Adrenal gland (tissue), 12 donors: ENCODE measurements around the gene LIMS1. TPM values are rescaled to one million over a fixed set of nuclear protein-coding genes. Genes with fewer than 3 reads are reported as not detected.

Source experiments
- DNase-seq, 7 donors: peaks; one replicate each; pipeline ENCODE4 v3.0.0-alpha.2; 2019 to 2020
- H3K27ac ChIP-seq, 5 donors: fragments of 200-600 bp; sonication (generic) in 4 of 5; 1 replicate in 3 of 5; 2 replicates in 2 of 5; pipeline versions ENCODE4 v1.5.1 to v1.8.0; 2016 to 2020; ENCODE audit warnings: mild to moderate bottlenecking in 1 of 5
- H3K27me3 ChIP-seq: fragments of 200-600 bp; 2 replicates; pipeline ENCODE4 v1.8.0; 2021
- H3K36me3 ChIP-seq, 2 donors: fragments of 200-600 bp; replicated peaks in 1 of 2; 1 replicate in 1 of 2; 2 replicates in 1 of 2; pipeline versions ENCODE4 v1.5.1 to v1.8.0; 2018 to 2022
- H3K4me1 ChIP-seq, 2 donors: fragments of 200-600 bp; replicated peaks in 1 of 2; 1 replicate in 1 of 2; 2 replicates in 1 of 2; pipeline versions ENCODE4 v1.5.1 to v1.8.0; 2018 to 2021
- H3K4me3 ChIP-seq, 4 donors: fragments of 200-600 bp; sonication (generic) in 3 of 4; one replicate each; pipeline ENCODE4 v1.5.1; 2016 to 2018
- H3K9me3 ChIP-seq, 3 donors: fragments of 200-600 bp; sonication (generic) in 1 of 3; replicated peaks in 1 of 3; 1 replicate in 2 of 3; 2 replicates in 1 of 3; pipeline versions ENCODE4 v1.5.1 to v1.8.0; 2016 to 2021
- POLR2A ChIP-seq, 2 donors: fragments of 450-650 bp; IDR thresholded peaks; one replicate each; pipeline ENCODE4 v1.6.1; 2017; ENCODE audit warnings: antibody characterized with exemption in 2 of 2, mild to moderate bottlenecking in 2 of 2, moderate library complexity in 1 of 2
- WGBS, 4 donors: extraction: QIAGEN DNeasy Blood & Tissue Kit in 2 of 4; methylation state at CpG; one replicate each; pipeline versions ENCODE4 v1.1.5 to v1.1.7; 2013 to 2017; 5-methylcytosine and 5-hydroxymethylcytosine counted together
- intact Hi-C, 2 donors: fragments of 100-400 bp; cut with DNase I; formaldehyde crosslinking; loops; one replicate each; pipeline versions ENCODE4 v1.14.1 to v1.15.0; 2022 to 2023
- polyA plus RNA-seq, 3 donors: library from polyadenylated mRNA; stranded (reverse); fragments of 200-250 nt in 2 of 3; fragments of 350-450 nt in 1 of 3; fragmentation: Illumina TruSeq in 1 of 3; extraction: RNeasy Lipid Tissue Mini Kit (QIAGEN cat#74804) in 1 of 3; gene quantifications; one replicate each; pipeline ENCODE4 v1.2.3, GENCODE V29; 2013 to 2014
- total RNA-seq, 9 donors: library from RNA; depleted of rRNA in 4 of 9; stranded (reverse); fragments of >200 nt in 4 of 9; fragments of 120-200 nt in 1 of 9; fragmentation: NEBNext Ultra II Directional in 1 of 9; extraction: Animal tissue kit (Norgen Biotek cat#: 25700) in 1 of 9; gene quantifications; one replicate each; pipeline versions ENCODE4 v1.1.0 to v1.2.4, GENCODE V29; 2013 to 2023
- TF ChIP-seq, protein P1 (sequence below), 6 experiments: fragments of 450-650 bp in 4 of 6; fragments of 200-600 bp in 2 of 6; sonication (generic) in 1 of 6; IDR thresholded peaks; 1 replicate in 5 of 6; 2 replicates in 1 of 6; pipeline versions ENCODE4 v1.5.1 to v1.8.0; 2016 to 2021; ENCODE audit warnings: antibody characterized with exemption in 6 of 6, mild to moderate bottlenecking in 2 of 6, moderate library complexity in 1 of 6
- donor health status: healthy with polysubstance abuse.
- donor health status: Bipolar disorder and iron deficiency.
- donor health status: DM: yes; HTN: yes; CAD: no.
- donor health status: DM: no; HTN: no; CAD: no.
- donor health status: DM: no; HTN: no; CAD: no.
- donor health status: DM: yes; HTN: yes; CAD: no.

Gene LIMS1
- total and polyA plus RNA-seq, 12 donors, result 33.5 to 182 (median 111) TPM

DNA sequence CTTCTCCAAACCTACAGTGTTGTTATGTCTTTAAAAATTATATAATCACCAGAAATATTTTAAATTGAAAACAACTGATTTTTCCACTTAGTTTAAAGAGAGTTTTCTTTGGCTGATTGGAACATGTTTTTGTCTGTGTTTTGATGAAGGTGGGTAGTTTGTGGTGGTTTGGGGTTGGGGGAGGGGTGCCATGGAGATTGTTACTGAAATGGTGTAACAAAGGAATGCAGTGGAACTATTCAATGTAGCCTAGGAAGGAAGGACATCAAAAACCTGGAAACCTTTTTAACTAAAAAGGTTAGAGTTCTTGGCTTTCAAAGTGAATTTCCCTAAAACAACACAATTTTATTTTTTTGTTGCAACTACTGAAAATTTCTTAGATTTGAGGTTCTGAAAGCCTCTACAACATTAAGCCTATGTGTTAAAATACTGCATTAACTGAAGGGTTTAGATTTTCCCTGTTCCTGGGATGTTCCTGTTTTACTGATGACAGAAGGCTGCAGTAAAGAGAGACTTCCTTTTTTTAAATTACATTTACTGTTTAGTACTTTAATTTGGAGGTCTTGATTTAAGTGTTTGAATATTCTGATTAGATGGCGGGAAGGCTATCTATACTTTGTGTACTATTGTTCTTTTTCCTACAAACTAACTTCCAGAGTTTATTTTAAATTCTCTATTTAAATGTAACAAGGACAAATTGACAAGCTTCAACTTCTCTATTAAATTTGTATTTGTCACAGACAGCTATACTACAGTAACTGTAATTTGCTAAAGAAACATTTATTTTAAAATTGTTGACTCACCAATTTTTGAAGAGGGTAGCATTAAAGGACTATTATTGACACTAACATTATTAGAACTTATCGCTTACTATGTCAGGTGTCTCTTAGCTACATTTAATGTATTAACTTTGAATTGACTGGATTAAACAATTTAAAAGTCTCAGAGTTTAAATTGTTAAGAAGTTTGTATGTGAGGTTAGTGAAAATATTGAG is 87.7 kb downstream of the LIMS1 start:
- Histone ChIP-seq H3K27ac (no peak overlapping the region), H3K36me3 (no peaks in the 10 kb centered on the region), H3K4me3 (no peak overlapping the region), H3K9me3 (no peaks in the 10 kb centered on the region), H3K4me1 (peaks cover 21 to 46% of the 10 kb centered on the region in 2 donors), H3K27me3 (no peaks in the 10 kb centered on the region)
- intact Hi-C loops, result no loop called here
- DNase-seq, result no peak
- TF ChIP-seq, protein P1, sequence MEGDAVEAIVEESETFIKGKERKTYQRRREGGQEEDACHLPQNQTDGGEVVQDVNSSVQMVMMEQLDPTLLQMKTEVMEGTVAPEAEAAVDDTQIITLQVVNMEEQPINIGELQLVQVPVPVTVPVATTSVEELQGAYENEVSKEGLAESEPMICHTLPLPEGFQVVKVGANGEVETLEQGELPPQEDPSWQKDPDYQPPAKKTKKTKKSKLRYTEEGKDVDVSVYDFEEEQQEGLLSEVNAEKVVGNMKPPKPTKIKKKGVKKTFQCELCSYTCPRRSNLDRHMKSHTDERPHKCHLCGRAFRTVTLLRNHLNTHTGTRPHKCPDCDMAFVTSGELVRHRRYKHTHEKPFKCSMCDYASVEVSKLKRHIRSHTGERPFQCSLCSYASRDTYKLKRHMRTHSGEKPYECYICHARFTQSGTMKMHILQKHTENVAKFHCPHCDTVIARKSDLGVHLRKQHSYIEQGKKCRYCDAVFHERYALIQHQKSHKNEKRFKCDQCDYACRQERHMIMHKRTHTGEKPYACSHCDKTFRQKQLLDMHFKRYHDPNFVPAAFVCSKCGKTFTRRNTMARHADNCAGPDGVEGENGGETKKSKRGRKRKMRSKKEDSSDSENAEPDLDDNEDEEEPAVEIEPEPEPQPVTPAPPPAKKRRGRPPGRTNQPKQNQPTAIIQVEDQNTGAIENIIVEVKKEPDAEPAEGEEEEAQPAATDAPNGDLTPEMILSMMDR (IDR thresholded peaks at IDR 0.05), result no peak
- TF ChIP-seq POLR2A (IDR thresholded peaks at IDR 0.05), result no peak
- 84 to 93% (median 91%) methylated on average over 2 of the region's 2 CpGs for WGBS, 4 donors

DNA sequence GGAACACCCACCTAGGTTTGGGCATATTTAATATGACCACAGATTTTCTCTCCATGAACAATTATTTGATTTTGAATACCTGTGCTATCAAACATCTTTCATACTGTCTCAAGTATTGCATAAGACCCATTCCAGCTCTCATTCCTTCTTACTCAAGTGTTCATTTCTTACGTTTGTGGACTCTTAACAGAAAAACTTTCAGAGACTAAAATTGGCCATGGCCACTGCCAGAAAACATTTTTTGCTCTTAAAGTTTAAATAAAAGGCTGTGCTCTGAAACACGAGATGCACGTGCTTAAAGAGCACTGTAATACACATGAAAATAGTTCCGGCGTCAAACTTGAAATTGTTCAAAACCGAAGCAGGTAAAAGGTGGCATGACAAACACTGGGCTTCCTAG is 89.3 kb downstream of the LIMS1 start:
- intact Hi-C loops, result no loop called here
- WGBS, 4 donors, result 37 to 53% (median 47%) methylated on average over 6 of the region's 6 CpGs
- TF ChIP-seq, protein P1 (IDR thresholded peaks at IDR 0.05), result no peak
- TF ChIP-seq POLR2A (IDR thresholded peaks at IDR 0.05), result no peak
- no peak overlapping the region for H3K27ac ChIP-seq
- H3K4me1 ChIP-seq, result peaks cover 7 to 29% of the 10 kb centered on the region in 2 donors
- H3K36me3 ChIP-seq, result no peaks in the 10 kb centered on the region
- no peaks in the 10 kb centered on the region for H3K9me3 ChIP-seq
- H3K27me3 ChIP-seq, result no peaks in the 10 kb centered on the region
- DNase-seq, result no peak
- H3K4me3 ChIP-seq, result no peak overlapping the region

DNA sequence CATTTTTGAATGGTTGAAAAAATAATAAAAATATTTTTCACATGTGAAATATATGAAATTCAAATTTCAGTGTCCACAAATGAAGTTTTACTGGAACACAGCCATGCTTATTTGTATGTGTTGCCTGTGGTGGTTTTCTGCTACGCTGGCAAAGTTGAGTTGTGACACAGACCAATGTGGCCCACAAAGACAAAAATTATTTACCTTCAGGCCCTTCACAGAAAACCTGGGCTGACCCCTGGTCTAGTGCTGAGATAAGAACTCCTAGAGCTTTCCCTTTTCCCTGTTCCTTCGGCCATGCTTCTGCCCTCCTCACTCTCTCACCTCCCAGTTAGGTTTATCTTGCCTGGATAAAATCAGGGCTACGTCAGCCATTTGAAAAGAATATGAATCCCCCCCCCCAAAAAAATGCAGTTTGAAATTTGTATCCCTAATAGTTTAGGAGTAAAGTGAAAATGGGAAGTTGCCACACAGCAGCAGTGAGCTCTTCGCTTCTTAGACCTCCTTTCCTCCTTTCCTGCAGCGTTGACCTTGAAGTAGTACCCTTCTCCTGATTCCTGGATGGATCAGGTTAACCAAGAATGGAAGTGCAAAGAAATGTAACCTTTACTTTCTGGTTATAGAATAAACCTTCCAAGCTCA is 91.0 kb downstream of the LIMS1 start:
- DNase-seq, result no peak
- intact Hi-C loops, result no loop called here
- H3K4me3 ChIP-seq, result no peak overlapping the region
- H3K27me3 ChIP-seq, result no peaks in the 10 kb centered on the region
- no peak overlapping the region for H3K27ac ChIP-seq
- no peaks in the 10 kb centered on the region for H3K9me3 ChIP-seq
- H3K36me3 ChIP-seq, result no peaks in the 10 kb centered on the region
- TF ChIP-seq POLR2A (IDR thresholded peaks at IDR 0.05), result no peak
- TF ChIP-seq, protein P1 (IDR thresholded peaks at IDR 0.05), result no peak
- 85 to 91% (median 88%) methylated on average over 5 of the region's 5 CpGs for WGBS, 4 donors
- H3K4me1 ChIP-seq, result peaks cover 7 to 17% of the 10 kb centered on the region in 2 donors

GRCh38 chr2:108625828-108626195 is 91.5 kb downstream of the LIMS1 start:
- H3K27ac ChIP-seq, result no peak overlapping the region
- H3K4me1 ChIP-seq, result peaks cover 7 to 16% of the 10 kb centered on the region in 2 donors
- intact Hi-C loops, result no loop called here
- H3K27me3 ChIP-seq, result no peaks in the 10 kb centered on the region
- no peak overlapping the region for H3K4me3 ChIP-seq
- H3K9me3 ChIP-seq, result no peaks in the 10 kb centered on the region
- TF ChIP-seq, protein P1 (IDR thresholded peaks at IDR 0.05), result no peak
- H3K36me3 ChIP-seq, result no peaks in the 10 kb centered on the region
- no peak for DNase-seq
- 31 to 59% (median 49%) methylated on average over 2 of the region's 2 CpGs for WGBS, 4 donors
